NCI-H1092 (cell line): ENCODE data around the gene AP2B1.

Source experiments
- DNase-seq: peaks from one replicate; lab custom pipeline; 2025; lab: John Stamatoyannopoulos, UW

AP2B1 gene

GRCh38 chr17:35630530-35631148 is 43.5 kb downstream of the AP2B1 start:
- no peak for DNase-seq

- DNase-seq, result no peak
Observed at GRCh38 chr17:35641032-35641431, 53.9 kb downstream of the AP2B1 start.

- DNase-seq, result no peak
Observed at GRCh38 chr17:35645923-35646322, 58.8 kb downstream of the AP2B1 start.

- no peak for DNase-seq
Observed at GRCh38 chr17:35651467-35651866, 64.3 kb downstream of the AP2B1 start.

- no peak for DNase-seq
Observed at GRCh38 chr17:35653619-35654361, 66.7 kb downstream of the AP2B1 start.

GRCh38 chr17:35655303-35655702 is 68.2 kb downstream of the AP2B1 start:
- no peak for DNase-seq

GRCh38 chr17:35660902-35661301 is 73.8 kb downstream of the AP2B1 start:
- no peak for DNase-seq

GRCh38 chr17:35664685-35665084 is 77.6 kb downstream of the AP2B1 start:
- DNase-seq, result no peak

- no peak for DNase-seq
Observed at GRCh38 chr17:35665662-35666061, 78.5 kb downstream of the AP2B1 start.

- DNase-seq, result no peak
Observed at GRCh38 chr17:35666070-35666469, 78.9 kb downstream of the AP2B1 start.

GRCh38 chr17:35666967-35667532 is 79.9 kb downstream of the AP2B1 start:
- DNase-seq, result no peak

GRCh38 chr17:35668802-35669201 is 81.7 kb downstream of the AP2B1 start:
- no peak for DNase-seq

- no peak for DNase-seq
Observed at GRCh38 chr17:35674552-35674951, 87.4 kb downstream of the AP2B1 start.

- DNase-seq, result no peak
Observed at GRCh38 chr17:35676441-35676840, 89.3 kb downstream of the AP2B1 start.

- DNase-seq, result no peak
Observed at GRCh38 chr17:35679007-35679682, 92.0 kb downstream of the AP2B1 start.

- no peak for DNase-seq
Observed at GRCh38 chr17:35683591-35683990, 96.5 kb downstream of the AP2B1 start.

- no peak for DNase-seq
Observed at GRCh38 chr17:35684055-35684802, 97.1 kb downstream of the AP2B1 start.

GRCh38 chr17:35692512-35693210 is 105.5 kb downstream of the AP2B1 start:
- no peak for DNase-seq

GRCh38 chr17:35693662-35694061 is 106.5 kb downstream of the AP2B1 start:
- DNase-seq, result no peak

- no peak for DNase-seq
Observed at GRCh38 chr17:35694906-35695305, 107.8 kb downstream of the AP2B1 start.

- DNase-seq, result no peak
Observed at GRCh38 chr17:35695613-35696012, 108.5 kb downstream of the AP2B1 start.

GRCh38 chr17:35698800-35699199 is 111.7 kb downstream of the AP2B1 start:
- DNase-seq, result no peak
